ENCODE measurements around the gene NEUROD2. TPM values are rescaled to one million over a fixed set of nuclear protein-coding genes. Genes with fewer than 3 reads are reported as not detected.

Gene NEUROD2
- total and polyA plus RNA-seq, 2 of the 8 experiments (the other 6 are each of a cell fraction or from before 2014, with no cell fraction given) = not detected

- TF ChIP-seq, protein P1, sequence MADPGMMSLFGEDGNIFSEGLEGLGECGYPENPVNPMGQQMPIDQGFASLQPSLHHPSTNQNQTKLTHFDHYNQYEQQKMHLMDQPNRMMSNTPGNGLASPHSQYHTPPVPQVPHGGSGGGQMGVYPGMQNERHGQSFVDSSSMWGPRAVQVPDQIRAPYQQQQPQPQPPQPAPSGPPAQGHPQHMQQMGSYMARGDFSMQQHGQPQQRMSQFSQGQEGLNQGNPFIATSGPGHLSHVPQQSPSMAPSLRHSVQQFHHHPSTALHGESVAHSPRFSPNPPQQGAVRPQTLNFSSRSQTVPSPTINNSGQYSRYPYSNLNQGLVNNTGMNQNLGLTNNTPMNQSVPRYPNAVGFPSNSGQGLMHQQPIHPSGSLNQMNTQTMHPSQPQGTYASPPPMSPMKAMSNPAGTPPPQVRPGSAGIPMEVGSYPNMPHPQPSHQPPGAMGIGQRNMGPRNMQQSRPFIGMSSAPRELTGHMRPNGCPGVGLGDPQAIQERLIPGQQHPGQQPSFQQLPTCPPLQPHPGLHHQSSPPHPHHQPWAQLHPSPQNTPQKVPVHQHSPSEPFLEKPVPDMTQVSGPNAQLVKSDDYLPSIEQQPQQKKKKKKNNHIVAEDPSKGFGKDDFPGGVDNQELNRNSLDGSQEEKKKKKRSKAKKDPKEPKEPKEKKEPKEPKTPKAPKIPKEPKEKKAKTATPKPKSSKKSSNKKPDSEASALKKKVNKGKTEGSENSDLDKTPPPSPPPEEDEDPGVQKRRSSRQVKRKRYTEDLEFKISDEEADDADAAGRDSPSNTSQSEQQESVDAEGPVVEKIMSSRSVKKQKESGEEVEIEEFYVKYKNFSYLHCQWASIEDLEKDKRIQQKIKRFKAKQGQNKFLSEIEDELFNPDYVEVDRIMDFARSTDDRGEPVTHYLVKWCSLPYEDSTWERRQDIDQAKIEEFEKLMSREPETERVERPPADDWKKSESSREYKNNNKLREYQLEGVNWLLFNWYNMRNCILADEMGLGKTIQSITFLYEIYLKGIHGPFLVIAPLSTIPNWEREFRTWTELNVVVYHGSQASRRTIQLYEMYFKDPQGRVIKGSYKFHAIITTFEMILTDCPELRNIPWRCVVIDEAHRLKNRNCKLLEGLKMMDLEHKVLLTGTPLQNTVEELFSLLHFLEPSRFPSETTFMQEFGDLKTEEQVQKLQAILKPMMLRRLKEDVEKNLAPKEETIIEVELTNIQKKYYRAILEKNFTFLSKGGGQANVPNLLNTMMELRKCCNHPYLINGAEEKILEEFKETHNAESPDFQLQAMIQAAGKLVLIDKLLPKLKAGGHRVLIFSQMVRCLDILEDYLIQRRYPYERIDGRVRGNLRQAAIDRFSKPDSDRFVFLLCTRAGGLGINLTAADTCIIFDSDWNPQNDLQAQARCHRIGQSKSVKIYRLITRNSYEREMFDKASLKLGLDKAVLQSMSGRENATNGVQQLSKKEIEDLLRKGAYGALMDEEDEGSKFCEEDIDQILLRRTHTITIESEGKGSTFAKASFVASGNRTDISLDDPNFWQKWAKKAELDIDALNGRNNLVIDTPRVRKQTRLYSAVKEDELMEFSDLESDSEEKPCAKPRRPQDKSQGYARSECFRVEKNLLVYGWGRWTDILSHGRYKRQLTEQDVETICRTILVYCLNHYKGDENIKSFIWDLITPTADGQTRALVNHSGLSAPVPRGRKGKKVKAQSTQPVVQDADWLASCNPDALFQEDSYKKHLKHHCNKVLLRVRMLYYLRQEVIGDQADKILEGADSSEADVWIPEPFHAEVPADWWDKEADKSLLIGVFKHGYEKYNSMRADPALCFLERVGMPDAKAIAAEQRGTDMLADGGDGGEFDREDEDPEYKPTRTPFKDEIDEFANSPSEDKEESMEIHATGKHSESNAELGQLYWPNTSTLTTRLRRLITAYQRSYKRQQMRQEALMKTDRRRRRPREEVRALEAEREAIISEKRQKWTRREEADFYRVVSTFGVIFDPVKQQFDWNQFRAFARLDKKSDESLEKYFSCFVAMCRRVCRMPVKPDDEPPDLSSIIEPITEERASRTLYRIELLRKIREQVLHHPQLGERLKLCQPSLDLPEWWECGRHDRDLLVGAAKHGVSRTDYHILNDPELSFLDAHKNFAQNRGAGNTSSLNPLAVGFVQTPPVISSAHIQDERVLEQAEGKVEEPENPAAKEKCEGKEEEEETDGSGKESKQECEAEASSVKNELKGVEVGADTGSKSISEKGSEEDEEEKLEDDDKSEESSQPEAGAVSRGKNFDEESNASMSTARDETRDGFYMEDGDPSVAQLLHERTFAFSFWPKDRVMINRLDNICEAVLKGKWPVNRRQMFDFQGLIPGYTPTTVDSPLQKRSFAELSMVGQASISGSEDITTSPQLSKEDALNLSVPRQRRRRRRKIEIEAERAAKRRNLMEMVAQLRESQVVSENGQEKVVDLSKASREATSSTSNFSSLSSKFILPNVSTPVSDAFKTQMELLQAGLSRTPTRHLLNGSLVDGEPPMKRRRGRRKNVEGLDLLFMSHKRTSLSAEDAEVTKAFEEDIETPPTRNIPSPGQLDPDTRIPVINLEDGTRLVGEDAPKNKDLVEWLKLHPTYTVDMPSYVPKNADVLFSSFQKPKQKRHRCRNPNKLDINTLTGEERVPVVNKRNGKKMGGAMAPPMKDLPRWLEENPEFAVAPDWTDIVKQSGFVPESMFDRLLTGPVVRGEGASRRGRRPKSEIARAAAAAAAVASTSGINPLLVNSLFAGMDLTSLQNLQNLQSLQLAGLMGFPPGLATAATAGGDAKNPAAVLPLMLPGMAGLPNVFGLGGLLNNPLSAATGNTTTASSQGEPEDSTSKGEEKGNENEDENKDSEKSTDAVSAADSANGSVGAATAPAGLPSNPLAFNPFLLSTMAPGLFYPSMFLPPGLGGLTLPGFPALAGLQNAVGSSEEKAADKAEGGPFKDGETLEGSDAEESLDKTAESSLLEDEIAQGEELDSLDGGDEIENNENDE (IDR thresholded peaks at IDR 0.05; ENCODE audit: insufficient replicate concordance, low read length) = no peak
- no peak for TF ChIP-seq E2F6 (IDR thresholded peaks at IDR 0.05)
- peak; percentile 34; the same call in 1 of the 2 replicates for TF ChIP-seq BACH1 (IDR thresholded peaks at IDR 0.05; ENCODE audit: low read length)
- peak in 1 of 2 experiments; percentile 10; a peak in 2 of 4 replicates for TF ChIP-seq HDAC2 (IDR thresholded peaks at IDR 0.05; ENCODE audit: borderline replicate concordance in 1 of 2, low read depth in 2 of 2, low read length in 2 of 2)
- no peak for TF ChIP-seq GTF2F1 (IDR thresholded peaks at IDR 0.05; ENCODE audit: borderline replicate concordance, low read depth, low read length)
- TF ChIP-seq CTBP2 (IDR thresholded peaks at IDR 0.05; ENCODE audit: borderline replicate concordance, insufficient read depth, insufficient read length, low read length) = peak; percentile 67
- TF ChIP-seq BRCA1 (IDR thresholded peaks at IDR 0.05; ENCODE audit: low read depth, low read length) = no peak
Observed at GRCh38 chr17:39626171-39627046, 18.7 kb upstream of the NEUROD2 start, which contains the start of gene PPP1R1B (continued).
